Stimulated activated CD8-positive, alpha-beta memory T cell treated with anti-CD3 and anti-CD28 coated beads, Interleukin-4, amount 100 ng/mL, for 4 hours (primary cell): Measurements from ENCODE around the gene NAMPT.
"Not testable (repeated sequence)": the region's sequence is repeated elsewhere in the genome, so short reads cannot be mapped to it uniquely, and the experiment has no call there.

ENCODE experiments used
- DNase-seq, 2 donors: peaks; one replicate each; pipeline ENCODE4 v3.0.0-alpha.2; 2020; ENCODE audit warnings: low read depth in 2 of 2, low spot score in 1 of 2

The NAMPT gene

GRCh38 chr7:106236065-106236464 lies 48.7 kb downstream of the NAMPT start:
- no peak for DNase-seq

- no peak for DNase-seq
Observed at GRCh38 chr7:106234425-106234824, 50.4 kb downstream of the NAMPT start.

- DNase-seq, result no peak
Observed at GRCh38 chr7:106231856-106232490, 52.8 kb downstream of the NAMPT start.

- DNase-seq, result no peak
Observed at GRCh38 chr7:106225856-106226255, 58.9 kb downstream of the NAMPT start.

GRCh38 chr7:106224797-106225196 lies 60.0 kb downstream of the NAMPT start:
- no peak for DNase-seq

DNA sequence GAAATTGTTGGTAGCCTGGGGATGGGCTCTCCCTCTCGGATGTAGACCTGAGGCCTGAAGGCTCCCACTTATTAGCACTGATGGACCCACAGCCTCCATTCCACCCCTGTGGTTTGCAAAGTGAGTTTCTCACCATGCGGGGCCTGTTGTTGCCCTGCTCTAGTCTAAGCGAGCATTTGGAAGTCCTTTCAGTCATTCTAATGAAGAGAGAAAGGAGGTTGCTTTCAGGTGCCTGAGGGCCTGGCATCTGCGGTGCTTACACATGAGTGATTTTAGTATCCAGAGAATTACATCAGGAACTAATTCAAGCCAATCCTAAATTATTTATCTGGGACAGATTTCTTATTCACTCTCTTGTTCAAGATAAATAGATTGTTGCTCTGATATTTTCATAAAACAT lies 61.6 kb downstream of the NAMPT start:
- no peak for DNase-seq

DNA sequence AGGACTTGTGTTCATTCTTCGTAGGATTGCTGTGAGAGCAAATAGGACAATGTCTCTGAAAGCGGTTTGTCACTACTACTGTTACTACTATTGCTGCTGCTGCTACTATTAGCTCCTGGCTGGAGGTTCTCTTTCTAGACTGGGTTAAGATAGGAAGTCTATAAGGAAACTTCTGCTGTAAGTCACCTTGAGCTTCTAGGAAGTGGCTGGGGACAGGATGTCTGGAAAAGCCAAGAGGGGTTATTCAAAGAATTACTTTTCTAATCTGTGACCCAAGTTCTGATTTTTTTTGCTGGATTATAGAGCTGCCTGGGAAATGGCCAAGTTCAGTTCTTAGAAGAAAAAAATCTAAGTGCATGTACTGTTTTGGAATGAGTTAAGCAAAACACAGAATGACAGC lies 62.2 kb downstream of the NAMPT start:
- no peak for DNase-seq

GRCh38 chr7:106220307-106220706 lies 64.5 kb downstream of the NAMPT start:
- no peak for DNase-seq

DNA sequence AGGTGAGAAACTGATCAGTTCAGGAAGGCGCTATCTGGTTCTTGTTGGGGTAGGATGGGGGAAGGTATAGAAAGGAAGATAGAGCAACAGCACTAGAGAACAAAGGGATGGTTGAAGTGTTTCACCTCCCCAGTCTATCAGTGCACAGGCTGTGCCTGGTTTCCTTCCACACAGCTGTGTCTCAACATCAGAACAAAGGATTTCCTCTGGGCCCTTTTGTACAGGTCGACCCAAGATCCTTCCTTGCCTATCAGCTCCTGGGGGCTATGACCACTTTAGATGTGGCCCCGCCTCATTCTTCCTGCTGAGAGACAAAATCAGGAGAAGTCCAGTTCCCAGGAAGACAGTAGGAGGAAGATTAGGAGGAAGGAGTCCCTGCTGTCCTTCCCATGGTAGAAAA lies 65.6 kb downstream of the NAMPT start:
- DNase-seq, result no peak

DNA sequence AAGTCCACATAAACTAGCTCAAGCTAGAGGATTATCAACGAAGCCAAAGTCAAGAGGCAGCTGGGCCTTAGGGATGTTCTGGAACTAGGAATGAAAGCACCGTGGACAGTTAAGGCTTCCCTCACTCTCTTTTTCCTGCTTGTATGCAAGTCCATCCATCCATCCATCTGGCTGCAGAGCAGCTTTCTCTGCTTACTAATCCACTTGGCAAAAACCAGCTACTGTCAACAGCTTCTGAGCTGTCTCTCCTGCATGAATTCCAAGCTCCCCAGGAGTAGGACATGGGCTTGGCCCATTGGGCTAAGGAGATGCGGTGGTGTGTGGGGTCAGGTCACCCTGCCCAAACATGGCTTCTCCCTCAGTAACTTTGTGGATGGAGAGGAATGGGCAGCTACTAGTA lies 66.2 kb downstream of the NAMPT start:
- DNase-seq, result no peak

DNA sequence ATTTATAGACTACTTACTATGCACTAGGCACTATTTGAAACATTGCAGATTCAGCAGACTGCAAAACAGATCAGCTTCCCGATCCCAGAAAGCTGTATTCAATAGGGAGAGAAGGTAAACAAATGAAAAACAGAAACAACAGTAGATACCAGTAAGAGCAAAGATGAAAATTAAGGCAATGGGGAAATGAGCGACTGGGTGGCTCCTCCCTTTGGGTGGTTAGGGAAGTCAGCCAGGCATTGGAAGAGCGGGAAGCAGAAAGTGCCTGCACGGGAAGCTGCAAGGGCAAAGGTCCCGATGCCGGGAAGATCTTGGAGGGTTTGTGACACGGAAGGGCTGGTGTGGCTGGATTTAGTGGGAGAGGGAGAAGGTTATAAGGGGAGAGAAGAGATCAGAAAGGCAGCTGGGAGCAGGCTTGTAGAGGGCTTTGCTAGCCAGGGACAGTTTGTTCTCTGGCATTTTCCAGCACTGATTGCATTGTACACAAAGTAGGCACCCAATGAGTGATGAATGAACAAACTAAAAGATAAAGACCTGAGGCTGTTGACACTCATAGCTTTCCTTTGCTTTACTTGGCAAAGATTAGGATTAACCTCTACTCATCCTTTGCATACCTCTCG lies 67.8 kb downstream of the NAMPT start:
- DNase-seq, result no peak

DNA sequence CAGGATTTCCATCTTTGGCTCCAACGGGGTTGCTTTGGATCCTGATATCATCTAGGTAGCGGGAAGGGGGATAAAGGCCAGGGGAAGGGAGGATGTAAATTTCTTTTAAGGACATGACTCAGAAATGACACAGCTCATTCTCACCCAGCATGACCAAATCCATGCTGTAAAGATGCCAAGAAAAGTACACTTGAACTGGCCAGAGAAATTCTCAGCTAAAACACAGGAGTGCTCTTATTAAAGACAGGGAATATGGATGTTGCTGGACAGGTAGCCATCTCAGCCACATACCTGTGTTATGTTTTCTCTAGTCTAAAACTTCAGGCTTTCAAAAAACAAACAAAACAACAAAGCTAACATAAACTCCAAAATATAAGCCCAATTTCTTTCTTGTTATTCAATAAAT lies 68.3 kb downstream of the NAMPT start:
- no peak for DNase-seq

GRCh38 chr7:106215868-106216516 lies 68.8 kb downstream of the NAMPT start:
- DNase-seq, result no peak

DNA sequence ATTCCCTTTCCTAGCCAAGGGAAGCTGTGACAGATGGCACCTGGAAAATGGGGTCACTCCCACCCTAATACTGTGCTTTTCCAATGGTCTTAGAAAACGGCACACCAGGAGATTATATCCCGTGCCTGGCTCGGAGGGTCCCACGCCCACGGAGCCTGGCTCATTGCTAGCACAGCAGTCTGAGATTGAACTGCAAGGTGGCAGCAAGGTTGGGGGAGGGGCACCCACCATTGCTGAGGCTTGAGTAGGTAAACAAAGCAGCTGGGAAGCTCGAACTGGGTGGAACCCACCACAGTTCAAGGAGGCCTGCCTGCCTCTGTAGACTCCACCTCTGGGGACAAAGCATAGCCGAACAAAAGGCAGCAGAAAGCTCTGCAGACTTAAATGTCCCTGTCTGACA lies 75.8 kb downstream of the NAMPT start:
- DNase-seq, result not testable (repeated sequence)

GRCh38 chr7:106206826-106207541 lies 77.8 kb downstream of the NAMPT start:
- no peak for DNase-seq

DNA sequence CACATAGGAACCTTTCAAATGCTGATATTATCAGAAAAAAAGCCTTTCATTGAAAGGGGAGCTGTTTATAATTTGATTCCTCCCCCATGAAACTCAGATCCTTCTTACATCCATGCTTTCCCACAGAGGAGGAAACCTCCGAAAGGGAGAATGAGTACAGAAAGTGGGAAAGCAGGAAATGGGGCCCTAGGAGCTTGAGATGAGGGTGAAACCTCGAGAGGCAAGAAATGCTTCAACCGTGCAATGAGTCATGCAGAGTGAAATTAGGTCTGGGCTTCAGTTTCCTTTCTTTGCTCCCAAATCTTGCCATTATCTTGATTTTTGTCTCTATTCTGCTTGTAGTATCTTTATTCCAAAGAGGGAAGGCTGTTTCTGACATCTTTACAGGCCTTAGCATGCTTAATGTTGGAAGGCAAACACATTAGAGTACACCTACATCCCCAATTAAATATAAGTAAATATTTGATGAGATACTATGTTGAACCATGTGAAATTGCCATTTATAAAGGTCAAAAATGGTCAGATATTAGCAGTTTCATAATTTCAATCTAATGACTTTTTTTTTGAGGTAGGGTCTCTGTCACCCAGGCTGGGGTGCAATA lies 79.1 kb downstream of the NAMPT start:
- DNase-seq, result no peak

DNA sequence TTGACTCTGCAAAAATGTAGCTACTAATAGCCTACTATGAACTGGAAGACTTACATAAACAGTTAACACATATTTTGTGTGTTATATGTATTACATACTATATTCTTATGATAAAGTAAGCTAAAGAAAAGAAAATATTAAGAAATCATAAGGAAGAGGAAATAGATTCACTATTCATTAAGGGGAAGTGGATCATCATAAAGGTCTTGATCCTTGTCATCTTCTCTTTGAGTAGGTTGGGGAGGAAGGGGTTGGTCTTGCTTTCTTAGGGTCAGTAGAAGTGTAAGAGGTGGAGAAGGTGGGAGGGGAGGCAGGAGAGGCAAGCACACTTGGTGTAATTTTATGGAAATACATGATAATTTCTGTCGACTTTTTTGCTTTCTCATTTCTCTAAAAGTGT lies 81.3 kb downstream of the NAMPT start:
- DNase-seq, result no peak

- DNase-seq, result no peak
Observed at GRCh38 chr7:106201164-106201563, 83.6 kb downstream of the NAMPT start.

DNA sequence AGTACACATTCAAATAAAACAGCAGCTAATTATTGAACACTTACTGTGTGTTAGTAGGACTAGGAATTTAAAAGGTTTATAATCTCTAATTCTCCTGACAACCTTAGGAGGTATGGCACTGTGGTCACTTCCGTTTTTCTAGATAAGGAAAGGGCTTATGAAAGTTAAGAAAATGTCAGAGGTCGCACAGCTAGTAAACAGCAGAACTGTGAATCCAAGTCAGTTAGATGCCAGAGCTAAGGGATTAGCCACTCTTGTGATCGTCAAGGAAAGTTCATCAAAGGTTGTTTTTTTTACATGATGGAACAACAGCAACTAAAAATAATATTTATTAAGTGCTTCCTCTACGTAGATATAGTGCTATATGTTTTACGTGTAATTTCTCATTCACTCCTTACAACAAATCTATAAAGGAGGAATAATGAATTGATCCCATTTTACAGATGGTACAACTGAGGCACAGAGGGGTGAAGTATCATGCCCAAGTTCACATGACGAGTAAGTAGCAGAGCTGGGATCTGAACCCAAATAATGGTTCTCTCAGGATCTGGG lies 84.9 kb downstream of the NAMPT start:
- no peak for DNase-seq

DNA sequence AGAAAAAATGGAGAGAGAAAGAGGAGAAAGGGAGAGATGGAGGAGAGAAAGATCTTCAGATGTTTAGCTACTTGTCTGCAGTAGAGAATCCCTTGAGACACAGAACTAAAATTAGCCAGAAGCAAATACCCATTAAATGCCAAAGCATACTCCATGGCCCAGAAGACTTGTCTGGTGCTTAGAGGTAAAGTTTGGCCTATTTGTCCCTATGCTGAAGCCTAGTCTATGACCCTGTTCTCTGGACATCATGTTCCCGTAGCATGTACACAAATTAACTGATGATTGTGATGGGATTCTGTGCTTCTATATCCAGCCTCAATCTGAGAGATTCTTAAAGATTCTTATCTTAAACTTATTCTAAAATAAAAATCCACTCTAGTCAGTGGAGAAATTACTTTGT lies 85.8 kb downstream of the NAMPT start:
- DNase-seq, result no peak
